HepG2 (cell line): ENCODE measurements around the gene NOL4L.

Experiments used
- GZF1 ChIP-seq: sonication (generic); formaldehyde crosslinking; IDR thresholded peaks from 2 replicates; pipeline ENCODE4 v1.5.1; 2020; ENCODE audit warnings: mild to moderate bottlenecking, missing genetic modification reagents
- JUND ChIP-seq: sonication (generic); formaldehyde crosslinking; IDR thresholded peaks from 2 replicates; pipeline ENCODE4 v1.8.0; 2022; ENCODE audit warnings: mild to moderate bottlenecking, missing genetic modification reagents
- RFXANK ChIP-seq: IDR thresholded peaks from 2 replicates; pipeline ENCODE4 v1.6.1; 2016
- SNAPC2 ChIP-seq: sonication (generic); formaldehyde crosslinking; IDR thresholded peaks from 2 replicates; pipeline ENCODE4 v1.8.1; 2022; ENCODE audit warnings: mild to moderate bottlenecking, missing genetic modification reagents
- ZBTB1 ChIP-seq: sonication (generic); formaldehyde crosslinking; IDR thresholded peaks from 2 replicates; pipeline ENCODE4 v1.4.0; 2020; ENCODE audit warnings: missing genetic modification reagents, borderline replicate concordance
- ZNF878 ChIP-seq: sonication (generic); formaldehyde crosslinking; IDR thresholded peaks from 2 replicates; pipeline ENCODE4 v1.8.1; 2023; ENCODE audit warnings: mild to moderate bottlenecking, missing genetic modification reagents, moderate library complexity
- TF ChIP-seq, protein P1 (sequence below): sonication (generic); formaldehyde crosslinking; IDR thresholded peaks from 2 replicates; pipeline ENCODE4 v1.4.0; 2020; ENCODE audit warnings: missing genetic modification reagents, borderline replicate concordance

DNA sequence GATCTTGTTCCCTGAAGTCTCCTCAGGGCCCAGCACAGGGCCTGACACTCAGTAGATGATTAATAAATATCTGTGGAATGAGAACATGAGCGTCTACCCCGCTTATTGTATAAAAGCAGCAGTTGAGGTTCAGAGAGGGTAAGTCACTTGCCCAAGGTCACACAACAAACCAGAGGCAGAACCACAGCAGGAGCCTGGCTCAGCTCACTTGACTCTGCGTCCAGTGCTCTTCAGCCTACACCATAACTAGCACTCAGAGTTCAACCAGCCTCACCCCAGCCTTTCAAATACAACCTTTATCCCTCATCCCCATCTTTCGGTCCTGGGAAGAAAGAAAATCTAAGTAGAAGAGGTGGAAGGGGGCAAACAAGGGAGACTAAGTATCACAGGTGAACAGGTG, 24.9 kb upstream of the NOL4L start:
- TF ChIP-seq ZBTB1 (CRISPR knock-in tag): no peak
- no peak for TF ChIP-seq JUND (CRISPR knock-in tag)
- TF ChIP-seq RFXANK: no peak
- no peak for TF ChIP-seq SNAPC2 (CRISPR knock-in tag)
- TF ChIP-seq GZF1: no peak
- TF ChIP-seq ZNF878 (CRISPR knock-in tag): no peak
- TF ChIP-seq, protein P1, sequence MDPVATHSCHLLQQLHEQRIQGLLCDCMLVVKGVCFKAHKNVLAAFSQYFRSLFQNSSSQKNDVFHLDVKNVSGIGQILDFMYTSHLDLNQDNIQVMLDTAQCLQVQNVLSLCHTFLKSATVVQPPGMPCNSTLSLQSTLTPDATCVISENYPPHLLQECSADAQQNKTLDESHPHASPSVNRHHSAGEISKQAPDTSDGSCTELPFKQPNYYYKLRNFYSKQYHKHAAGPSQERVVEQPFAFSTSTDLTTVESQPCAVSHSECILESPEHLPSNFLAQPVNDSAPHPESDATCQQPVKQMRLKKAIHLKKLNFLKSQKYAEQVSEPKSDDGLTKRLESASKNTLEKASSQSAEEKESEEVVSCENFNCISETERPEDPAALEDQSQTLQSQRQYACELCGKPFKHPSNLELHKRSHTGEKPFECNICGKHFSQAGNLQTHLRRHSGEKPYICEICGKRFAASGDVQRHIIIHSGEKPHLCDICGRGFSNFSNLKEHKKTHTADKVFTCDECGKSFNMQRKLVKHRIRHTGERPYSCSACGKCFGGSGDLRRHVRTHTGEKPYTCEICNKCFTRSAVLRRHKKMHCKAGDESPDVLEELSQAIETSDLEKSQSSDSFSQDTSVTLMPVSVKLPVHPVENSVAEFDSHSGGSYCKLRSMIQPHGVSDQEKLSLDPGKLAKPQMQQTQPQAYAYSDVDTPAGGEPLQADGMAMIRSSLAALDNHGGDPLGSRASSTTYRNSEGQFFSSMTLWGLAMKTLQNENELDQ: no peak
